ENCODE results near the gene EFNA1. TPM values are rescaled to one million over a fixed set of nuclear protein-coding genes. Genes with fewer than 3 reads are reported as not detected.
A peak's percentile ranks its signal among the peaks of the same experiment; 100 is the strongest.

The EFNA1 gene
- total and polyA plus RNA-seq, 2 of the 13 experiments (the other 11 are each of a cell fraction or from before 2014, with no cell fraction given) = 81.8 to 874 TPM

- no peak for TF ChIP-seq HMG20B (CRISPR knock-in tag; conservative IDR thresholded peaks at IDR 0.05)
- TF ChIP-seq TEF (CRISPR knock-in tag; IDR thresholded peaks at IDR 0.05) = no peak
- TF ChIP-seq ZNF432 (CRISPR knock-in tag; IDR thresholded peaks at IDR 0.05; ENCODE audit: borderline replicate concordance) = no peak
- peak; percentile 88; the same call in 1 of the 2 replicates for TF ChIP-seq SATB2 (CRISPR knock-in tag; IDR thresholded peaks at IDR 0.05)
- no peak; the same call in 1 of the 2 replicates for TF ChIP-seq TFE3 (CRISPR knock-in tag; IDR thresholded peaks at IDR 0.05)
- TF ChIP-seq ZSCAN22 (CRISPR knock-in tag; IDR thresholded peaks at IDR 0.05) = 0 out of 2 replicates have a peak, but pooled peaks have one; percentile 69
- no peak for TF ChIP-seq SMYD3 (CRISPR knock-in tag; IDR thresholded peaks at IDR 0.05)
- TF ChIP-seq SAP130 (CRISPR knock-in tag; IDR thresholded peaks at IDR 0.05; ENCODE audit: low read depth) = peak; percentile 59
- peak; percentile 79 for TF ChIP-seq ZNF574 (CRISPR knock-in tag; IDR thresholded peaks at IDR 0.05)
- no peak for TF ChIP-seq ZNF20 (CRISPR knock-in tag; IDR thresholded peaks at IDR 0.05)
- no peak for TF ChIP-seq ZNF382 (CRISPR knock-in tag; IDR thresholded peaks at IDR 0.05; ENCODE audit: borderline replicate concordance)
- TF ChIP-seq ZNF629 (CRISPR knock-in tag; conservative IDR thresholded peaks at IDR 0.05) = 0 out of 2 replicates have a peak, but pooled peaks have one; percentile 4
- TF ChIP-seq SIN3B (IDR thresholded peaks at IDR 0.05; ENCODE audit: low read length) = no peak
- no peak for TF ChIP-seq THYN1 (CRISPR knock-in tag; IDR thresholded peaks at IDR 0.05; ENCODE audit: borderline replicate concordance, low read depth)
- TF ChIP-seq HOXA3 (CRISPR knock-in tag; IDR thresholded peaks at IDR 0.05) = peak; percentile 57
- TF ChIP-seq ZNF251 (CRISPR knock-in tag; IDR thresholded peaks at IDR 0.05) = no peak
- TF ChIP-seq ZNF512B (CRISPR knock-in tag; IDR thresholded peaks at IDR 0.05; ENCODE audit: borderline replicate concordance) = peak; percentile 35
- TF ChIP-seq CREB3 (CRISPR knock-in tag; IDR thresholded peaks at IDR 0.05) = 0 out of 2 replicates have a peak, but pooled peaks have one; percentile 30
- TF ChIP-seq POLR2AphosphoS2 (IDR thresholded peaks at IDR 0.05; ENCODE audit: low read depth, low read length) = peak; percentile 72
- TF ChIP-seq TBX2 (CRISPR knock-in tag; IDR thresholded peaks at IDR 0.05; ENCODE audit: borderline replicate concordance) = peak; percentile 60
- TF ChIP-seq ELF1 (CRISPR knock-in tag; IDR thresholded peaks at IDR 0.05) = peak; percentile 53
- TF ChIP-seq ZFAT (CRISPR knock-in tag; conservative IDR thresholded peaks at IDR 0.05) = no peak
Measured at GRCh38 chr1:155135415-155136028, 7.8 kb downstream of the EFNA1 start, which contains the start of gene SLC50A1 (continued).

Data from HepG2 (cell line).